ENCODE measurements around the gene VIL1. TPM values are rescaled to one million over a fixed set of nuclear protein-coding genes. Genes with fewer than 3 reads are reported as not detected.
A peak's percentile ranks its signal among the peaks of the same experiment; 100 is the strongest.

VIL1 gene
- polyA plus RNA-seq, 1 donor from 2014 or later: not detected

DNA sequence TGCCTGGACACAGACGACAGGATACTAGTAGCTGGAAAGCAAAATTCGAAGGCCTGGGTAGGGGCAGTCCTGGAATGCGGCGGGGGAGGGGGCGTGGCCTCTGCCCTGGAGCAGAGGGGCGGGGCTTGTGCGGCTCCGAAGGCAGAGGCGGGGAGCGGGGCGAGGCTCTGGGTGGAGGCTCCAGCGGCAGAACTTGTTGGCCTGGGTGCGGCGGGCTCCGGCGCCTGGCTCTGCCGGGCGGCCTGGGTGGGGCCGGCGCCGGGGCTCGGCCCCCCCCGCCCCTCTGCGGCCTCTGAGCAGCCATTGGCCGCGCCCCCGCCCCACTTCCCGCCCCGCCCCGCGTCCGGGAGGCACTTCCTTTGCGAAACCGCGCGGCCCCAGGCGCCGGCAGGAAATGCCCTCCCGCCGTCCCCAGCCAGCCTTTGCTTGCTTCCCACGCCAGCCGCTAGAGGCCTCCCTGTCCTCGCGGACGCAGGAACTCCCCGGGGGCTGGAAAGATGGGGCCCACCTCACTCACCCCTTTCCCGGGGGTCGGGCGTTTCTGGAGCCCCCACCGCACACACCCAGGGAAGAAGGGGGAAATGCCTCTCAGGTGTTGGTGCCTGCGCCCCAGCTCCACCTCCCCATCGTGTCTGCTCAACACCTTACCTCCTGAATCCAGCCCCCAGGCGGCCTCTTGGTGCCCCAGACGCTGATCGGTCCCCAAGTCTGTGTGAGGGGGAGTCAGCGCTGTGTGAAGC lies 12.5 kb upstream of the VIL1 start:
- Histone ChIP-seq H4K20me1 (ENCODE audit: insufficient read depth) (no peaks in the 10 kb centered on the region), H3K9me3 (ENCODE audit: low read length) (no peaks in the 10 kb centered on the region), H3K4me3 (ENCODE audit: low read length) (peak overlapping the region; percentile 72), H3K4me2 (ENCODE audit: low read length) (peak overlapping the region; percentile 76), H3K36me3 (ENCODE audit: insufficient read depth, low read length) (no peaks in the 10 kb centered on the region), H3K27ac (ENCODE audit: low read length) (peak overlapping the region; percentile 76), H3K9ac (ENCODE audit: low read length) (peak overlapping the region; percentile 76), H3K79me2 (replicated peaks; ENCODE audit: insufficient read depth, low read length) (no peaks in the 10 kb centered on the region), H2AFZ (ENCODE audit: low read depth, low read length) (peak overlapping the region; percentile 95), H3K27me3 (ENCODE audit: insufficient read depth, low read depth, low read length) (no peaks in the 10 kb centered on the region), H3K9me2 (ENCODE audit: insufficient read depth, low read length) (no peaks in the 10 kb centered on the region), H3F3A (ENCODE audit: insufficient read depth, low read length, poor library complexity, severe bottlenecking) (no peaks in the 10 kb centered on the region)
- TF ChIP-seq EZH2 (IDR thresholded peaks at IDR 0.05; ENCODE audit: borderline replicate concordance, insufficient read depth, low read length, poor library complexity, severe bottlenecking) (no peak), TAF1 (IDR thresholded peaks at IDR 0.05; ENCODE audit: low read depth) (peak; percentile 21), EP300 (conservative IDR thresholded peaks at IDR 0.05; ENCODE audit: poor library complexity, severe bottlenecking) (peak; percentile 50), RAD21 (conservative IDR thresholded peaks at IDR 0.05) (peak; percentile 84), SMC3 (conservative IDR thresholded peaks at IDR 0.05; ENCODE audit: poor library complexity) (peak; percentile 71), POLR2AphosphoS5 (IDR thresholded peaks at IDR 0.05) (peak; percentile 65), MXI1 (conservative IDR thresholded peaks at IDR 0.05; ENCODE audit: poor library complexity, severe bottlenecking) (peak; percentile 37)
- TF ChIP-seq, protein P1, sequence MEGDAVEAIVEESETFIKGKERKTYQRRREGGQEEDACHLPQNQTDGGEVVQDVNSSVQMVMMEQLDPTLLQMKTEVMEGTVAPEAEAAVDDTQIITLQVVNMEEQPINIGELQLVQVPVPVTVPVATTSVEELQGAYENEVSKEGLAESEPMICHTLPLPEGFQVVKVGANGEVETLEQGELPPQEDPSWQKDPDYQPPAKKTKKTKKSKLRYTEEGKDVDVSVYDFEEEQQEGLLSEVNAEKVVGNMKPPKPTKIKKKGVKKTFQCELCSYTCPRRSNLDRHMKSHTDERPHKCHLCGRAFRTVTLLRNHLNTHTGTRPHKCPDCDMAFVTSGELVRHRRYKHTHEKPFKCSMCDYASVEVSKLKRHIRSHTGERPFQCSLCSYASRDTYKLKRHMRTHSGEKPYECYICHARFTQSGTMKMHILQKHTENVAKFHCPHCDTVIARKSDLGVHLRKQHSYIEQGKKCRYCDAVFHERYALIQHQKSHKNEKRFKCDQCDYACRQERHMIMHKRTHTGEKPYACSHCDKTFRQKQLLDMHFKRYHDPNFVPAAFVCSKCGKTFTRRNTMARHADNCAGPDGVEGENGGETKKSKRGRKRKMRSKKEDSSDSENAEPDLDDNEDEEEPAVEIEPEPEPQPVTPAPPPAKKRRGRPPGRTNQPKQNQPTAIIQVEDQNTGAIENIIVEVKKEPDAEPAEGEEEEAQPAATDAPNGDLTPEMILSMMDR (IDR thresholded peaks at IDR 0.05; ENCODE audit: poor library complexity, severe bottlenecking): peak; percentile 90
- TF ChIP-seq, protein P2, sequence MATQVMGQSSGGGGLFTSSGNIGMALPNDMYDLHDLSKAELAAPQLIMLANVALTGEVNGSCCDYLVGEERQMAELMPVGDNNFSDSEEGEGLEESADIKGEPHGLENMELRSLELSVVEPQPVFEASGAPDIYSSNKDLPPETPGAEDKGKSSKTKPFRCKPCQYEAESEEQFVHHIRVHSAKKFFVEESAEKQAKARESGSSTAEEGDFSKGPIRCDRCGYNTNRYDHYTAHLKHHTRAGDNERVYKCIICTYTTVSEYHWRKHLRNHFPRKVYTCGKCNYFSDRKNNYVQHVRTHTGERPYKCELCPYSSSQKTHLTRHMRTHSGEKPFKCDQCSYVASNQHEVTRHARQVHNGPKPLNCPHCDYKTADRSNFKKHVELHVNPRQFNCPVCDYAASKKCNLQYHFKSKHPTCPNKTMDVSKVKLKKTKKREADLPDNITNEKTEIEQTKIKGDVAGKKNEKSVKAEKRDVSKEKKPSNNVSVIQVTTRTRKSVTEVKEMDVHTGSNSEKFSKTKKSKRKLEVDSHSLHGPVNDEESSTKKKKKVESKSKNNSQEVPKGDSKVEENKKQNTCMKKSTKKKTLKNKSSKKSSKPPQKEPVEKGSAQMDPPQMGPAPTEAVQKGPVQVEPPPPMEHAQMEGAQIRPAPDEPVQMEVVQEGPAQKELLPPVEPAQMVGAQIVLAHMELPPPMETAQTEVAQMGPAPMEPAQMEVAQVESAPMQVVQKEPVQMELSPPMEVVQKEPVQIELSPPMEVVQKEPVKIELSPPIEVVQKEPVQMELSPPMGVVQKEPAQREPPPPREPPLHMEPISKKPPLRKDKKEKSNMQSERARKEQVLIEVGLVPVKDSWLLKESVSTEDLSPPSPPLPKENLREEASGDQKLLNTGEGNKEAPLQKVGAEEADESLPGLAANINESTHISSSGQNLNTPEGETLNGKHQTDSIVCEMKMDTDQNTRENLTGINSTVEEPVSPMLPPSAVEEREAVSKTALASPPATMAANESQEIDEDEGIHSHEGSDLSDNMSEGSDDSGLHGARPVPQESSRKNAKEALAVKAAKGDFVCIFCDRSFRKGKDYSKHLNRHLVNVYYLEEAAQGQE (IDR thresholded peaks at IDR 0.05; ENCODE audit: borderline replicate concordance): no peak

DNA sequence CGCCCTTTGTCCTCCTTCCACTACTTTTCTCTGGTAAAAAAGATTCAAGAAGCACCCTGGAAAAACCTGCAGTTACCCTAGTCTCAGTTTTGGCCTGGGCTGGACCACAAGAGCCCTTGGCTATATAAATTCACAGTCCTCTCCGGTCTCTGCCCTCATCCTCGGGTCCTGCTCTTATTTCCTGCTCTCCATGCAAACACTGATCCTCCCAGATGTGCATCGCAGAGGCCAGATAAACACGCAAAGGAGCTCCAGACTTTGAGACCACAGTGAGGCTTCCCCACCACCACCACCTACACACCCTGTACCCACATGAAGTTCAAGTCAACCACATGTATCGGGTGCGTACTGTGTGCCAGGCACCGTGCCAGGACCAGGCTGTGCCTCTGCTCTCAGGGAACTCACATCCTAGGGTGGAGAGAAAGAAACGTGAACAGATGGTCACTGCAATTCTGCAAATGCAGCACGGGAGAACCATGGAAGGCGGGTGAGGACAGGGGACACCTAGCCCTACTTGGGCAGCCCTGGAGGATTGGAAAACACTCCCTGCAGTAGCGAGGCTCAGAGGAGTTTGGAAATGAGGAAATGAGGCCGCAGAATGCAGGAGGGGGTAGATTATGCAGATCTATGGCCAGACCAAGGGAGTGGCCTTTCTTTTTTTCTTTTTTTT lies 11.8 kb upstream of the VIL1 start:
- H4K20me1 ChIP-seq (ENCODE audit: insufficient read depth): no peaks in the 10 kb centered on the region
- no peaks in the 10 kb centered on the region for H3K27me3 ChIP-seq (ENCODE audit: insufficient read depth, low read depth, low read length)
- H3F3A ChIP-seq (ENCODE audit: insufficient read depth, low read length, poor library complexity, severe bottlenecking): no peaks in the 10 kb centered on the region
- no peaks in the 10 kb centered on the region for H3K9me3 ChIP-seq (ENCODE audit: low read length)
- peak overlapping the region; percentile 95 for H2AFZ ChIP-seq (ENCODE audit: low read depth, low read length)
- H3K27ac ChIP-seq (ENCODE audit: low read length): peak overlapping the region; percentile 76
- TF ChIP-seq TAF1 (IDR thresholded peaks at IDR 0.05; ENCODE audit: low read depth): no peak
- TF ChIP-seq EZH2 (IDR thresholded peaks at IDR 0.05; ENCODE audit: borderline replicate concordance, insufficient read depth, low read length, poor library complexity, severe bottlenecking): no peak
- TF ChIP-seq SMC3 (conservative IDR thresholded peaks at IDR 0.05; ENCODE audit: poor library complexity): no peak
- no peak for TF ChIP-seq EP300 (conservative IDR thresholded peaks at IDR 0.05; ENCODE audit: poor library complexity, severe bottlenecking)
- TF ChIP-seq, protein P2 (IDR thresholded peaks at IDR 0.05; ENCODE audit: borderline replicate concordance): no peak
- no peak for TF ChIP-seq MXI1 (conservative IDR thresholded peaks at IDR 0.05; ENCODE audit: poor library complexity, severe bottlenecking)
- TF ChIP-seq POLR2AphosphoS5 (IDR thresholded peaks at IDR 0.05): no peak
- no peaks in the 10 kb centered on the region for H3K79me2 ChIP-seq (replicated peaks; ENCODE audit: insufficient read depth, low read length)
- peak overlapping the region; percentile 76 for H3K4me2 ChIP-seq (ENCODE audit: low read length)
- peak overlapping the region; percentile 76 for H3K9ac ChIP-seq (ENCODE audit: low read length)
- H3K4me3 ChIP-seq (ENCODE audit: low read length): peak overlapping the region; percentile 72
- no peaks in the 10 kb centered on the region for H3K36me3 ChIP-seq (ENCODE audit: insufficient read depth, low read length)
- H3K9me2 ChIP-seq (ENCODE audit: insufficient read depth, low read length): no peaks in the 10 kb centered on the region
